Measurements from ENCODE around the gene PLP1.
A peak's percentile ranks its signal among the peaks of the same experiment; 100 is the strongest.

The PLP1 gene

DNA sequence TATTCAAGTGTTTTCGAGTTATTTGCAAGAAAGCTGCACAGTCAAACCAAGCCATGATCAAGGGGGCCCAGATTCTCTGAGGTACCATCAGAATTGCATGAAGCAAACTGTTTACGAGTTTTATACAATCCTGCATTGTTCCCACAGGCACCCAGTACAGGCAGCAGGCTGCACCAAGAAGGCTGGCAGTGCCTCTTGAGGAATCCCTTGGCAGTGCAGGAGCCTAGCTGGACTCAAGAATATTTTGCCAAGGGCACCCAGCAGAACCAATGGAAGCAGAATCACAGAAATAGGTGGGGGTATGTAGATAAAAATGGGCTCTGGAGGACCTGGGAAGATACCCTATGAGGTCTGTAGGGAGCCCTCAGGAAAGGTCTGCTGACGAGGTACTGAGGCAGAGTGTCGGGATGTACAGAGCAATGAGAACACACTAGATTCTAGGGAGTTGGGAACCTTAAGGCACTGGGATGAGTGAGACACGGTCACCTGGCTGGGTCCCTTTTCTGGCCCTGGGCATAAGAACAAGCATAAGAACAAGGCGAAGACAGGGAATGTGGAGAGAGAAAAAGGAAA, 2.5 kb upstream of the PLP1 start:
- peak; percentile 8 for DNase-seq
- TF ChIP-seq, protein P1, sequence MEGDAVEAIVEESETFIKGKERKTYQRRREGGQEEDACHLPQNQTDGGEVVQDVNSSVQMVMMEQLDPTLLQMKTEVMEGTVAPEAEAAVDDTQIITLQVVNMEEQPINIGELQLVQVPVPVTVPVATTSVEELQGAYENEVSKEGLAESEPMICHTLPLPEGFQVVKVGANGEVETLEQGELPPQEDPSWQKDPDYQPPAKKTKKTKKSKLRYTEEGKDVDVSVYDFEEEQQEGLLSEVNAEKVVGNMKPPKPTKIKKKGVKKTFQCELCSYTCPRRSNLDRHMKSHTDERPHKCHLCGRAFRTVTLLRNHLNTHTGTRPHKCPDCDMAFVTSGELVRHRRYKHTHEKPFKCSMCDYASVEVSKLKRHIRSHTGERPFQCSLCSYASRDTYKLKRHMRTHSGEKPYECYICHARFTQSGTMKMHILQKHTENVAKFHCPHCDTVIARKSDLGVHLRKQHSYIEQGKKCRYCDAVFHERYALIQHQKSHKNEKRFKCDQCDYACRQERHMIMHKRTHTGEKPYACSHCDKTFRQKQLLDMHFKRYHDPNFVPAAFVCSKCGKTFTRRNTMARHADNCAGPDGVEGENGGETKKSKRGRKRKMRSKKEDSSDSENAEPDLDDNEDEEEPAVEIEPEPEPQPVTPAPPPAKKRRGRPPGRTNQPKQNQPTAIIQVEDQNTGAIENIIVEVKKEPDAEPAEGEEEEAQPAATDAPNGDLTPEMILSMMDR (IDR thresholded peaks at IDR 0.05; ENCODE audit: low read depth, low read length) = peak; percentile 17; the same call in 1 of the 2 replicates

DNA sequence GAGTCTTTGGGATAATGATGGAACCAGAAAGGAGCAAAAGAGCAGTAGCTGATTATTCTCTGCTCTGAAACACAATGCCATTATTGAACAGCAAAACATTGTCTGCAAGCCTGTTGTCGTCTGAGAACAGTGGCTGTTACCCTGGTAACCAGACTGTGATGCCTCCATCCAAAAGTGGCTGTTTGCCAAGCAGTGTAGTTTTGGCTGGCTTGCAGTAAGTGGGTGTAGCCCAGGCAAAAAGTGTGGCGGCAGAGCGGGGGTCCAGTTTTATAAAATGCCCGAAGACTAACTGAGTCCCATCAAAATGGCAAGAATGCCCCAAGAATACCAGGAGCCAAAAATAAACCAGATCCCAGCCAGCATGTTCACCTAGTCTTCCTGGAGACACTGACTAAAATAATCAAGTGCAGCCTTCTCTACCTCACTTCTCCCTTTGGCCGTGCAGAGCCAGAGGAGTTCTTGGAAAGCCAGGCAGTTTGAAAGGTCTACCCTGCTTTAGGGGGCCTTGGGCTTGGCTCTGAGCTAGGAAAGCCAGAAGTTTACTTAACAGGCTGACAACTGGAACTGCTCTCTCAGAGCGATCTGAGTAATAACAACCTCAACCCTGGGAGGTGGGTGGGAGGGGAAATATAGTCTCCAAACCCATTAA, 2.6 kb downstream of the PLP1 start:
- TF ChIP-seq, protein P1 (IDR thresholded peaks at IDR 0.05; ENCODE audit: low read depth, low read length) = no peak

More for the DNA sequence above, 2.5 kb upstream of the PLP1 start:
- Histone ChIP-seq H3K27me3 (ENCODE audit: insufficient read depth, low read depth, severe bottlenecking) (peaks cover 69% of the 10 kb centered on the region), H3K4me3 (ENCODE audit: low read depth, low read length) (no peak overlapping the region), H3K9me3 (ENCODE audit: severe bottlenecking) (no peaks in the 10 kb centered on the region), H3K27ac (no peak overlapping the region), H3K36me3 (no peaks in the 10 kb centered on the region)

DNA sequence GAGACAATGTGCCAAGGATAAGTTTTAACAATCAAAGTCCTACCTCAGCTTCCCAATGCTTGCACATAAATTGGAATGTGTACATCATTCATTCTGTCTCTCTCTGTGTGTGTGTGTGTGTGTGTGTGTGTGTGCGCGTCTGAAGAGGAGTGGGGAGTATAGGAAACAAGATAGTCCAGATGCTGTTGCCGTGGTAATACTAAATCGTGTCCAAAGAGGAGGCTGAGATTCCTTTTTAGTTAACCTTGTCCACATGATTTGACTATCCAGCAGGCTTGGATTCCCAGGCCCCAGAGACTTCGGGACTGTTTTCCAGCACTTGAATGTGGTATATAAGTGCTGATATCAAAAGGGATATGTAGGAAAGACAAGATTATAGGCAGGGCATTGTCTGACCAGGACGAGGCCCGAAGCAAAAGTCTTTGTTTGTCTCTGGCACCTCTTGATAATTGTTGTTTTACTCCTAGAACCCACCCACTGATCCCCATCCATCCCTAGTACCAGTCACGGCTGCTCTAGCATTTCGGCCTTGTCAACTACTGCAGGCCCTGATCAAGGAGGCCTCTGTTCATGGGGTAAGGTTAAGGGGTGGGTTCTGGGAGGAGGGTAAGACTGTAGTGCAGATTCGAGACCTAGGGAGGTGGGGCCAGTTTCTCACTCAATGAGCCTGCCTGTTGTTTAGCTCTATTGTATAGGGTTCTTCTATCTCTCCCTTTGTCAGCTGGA, 3.9 kb downstream of the PLP1 start:
- DNase-seq = no peak
- no peaks in the 10 kb centered on the region for H3K9me3 ChIP-seq (ENCODE audit: severe bottlenecking)
- no peaks in the 10 kb centered on the region for H3K36me3 ChIP-seq
- no peak overlapping the region for H3K4me3 ChIP-seq (ENCODE audit: low read depth, low read length)
- peaks cover 65% of the 10 kb centered on the region for H3K27me3 ChIP-seq (ENCODE audit: insufficient read depth, low read depth, severe bottlenecking)
- TF ChIP-seq, protein P1 (IDR thresholded peaks at IDR 0.05; ENCODE audit: low read depth, low read length) = no peak
- no peak overlapping the region for H3K27ac ChIP-seq

More for the DNA sequence above, 2.6 kb downstream of the PLP1 start:
- H3K4me3 ChIP-seq (ENCODE audit: low read depth, low read length) = no peak overlapping the region
- no peaks in the 10 kb centered on the region for H3K36me3 ChIP-seq
- H3K27ac ChIP-seq = no peak overlapping the region
- H3K27me3 ChIP-seq (ENCODE audit: insufficient read depth, low read depth, severe bottlenecking) = peaks cover 66% of the 10 kb centered on the region
- no peaks in the 10 kb centered on the region for H3K9me3 ChIP-seq (ENCODE audit: severe bottlenecking)
- no peak for DNase-seq

DNA sequence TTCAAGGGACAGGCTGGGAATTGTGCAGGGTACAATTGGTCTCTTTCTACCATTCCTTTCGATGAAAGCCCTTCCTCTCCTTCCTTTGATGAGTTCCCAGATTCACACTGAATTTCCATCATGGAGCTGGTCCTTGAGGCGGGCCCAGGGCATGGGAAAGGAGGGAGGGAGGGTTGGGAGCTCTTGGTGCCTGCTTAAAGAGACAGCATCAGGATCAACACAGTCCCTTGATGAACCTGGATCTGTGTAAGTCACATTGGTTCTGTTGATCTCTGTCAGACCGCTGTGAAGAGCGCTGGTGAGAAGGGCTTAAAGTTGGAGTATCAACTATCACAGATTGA, 4.4 kb downstream of the PLP1 start:
- TF ChIP-seq, protein P1 (IDR thresholded peaks at IDR 0.05; ENCODE audit: low read depth, low read length) = no peak
- no peaks in the 10 kb centered on the region for H3K36me3 ChIP-seq
- no peak overlapping the region for H3K27ac ChIP-seq

DNA sequence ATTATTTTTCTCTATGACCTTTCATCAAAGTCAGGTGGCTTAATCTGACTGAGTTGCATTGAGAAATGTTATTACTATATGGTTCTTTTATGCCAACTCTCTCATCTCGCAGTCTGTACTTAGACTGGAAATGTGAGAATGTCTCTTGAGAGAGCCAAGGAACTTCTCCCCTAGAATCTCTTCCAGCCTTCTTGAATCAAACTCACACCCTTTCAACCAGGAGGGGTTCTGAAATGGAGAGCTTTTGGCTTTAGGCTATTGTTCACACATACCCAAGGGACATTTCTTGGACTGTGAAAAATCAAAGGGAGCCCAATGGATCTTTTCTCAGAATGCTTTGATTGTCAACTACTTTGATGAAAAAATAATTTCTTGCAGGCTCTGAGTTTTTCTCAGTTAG, 5.1 kb downstream of the PLP1 start:
- no peak for DNase-seq
- peaks cover 65% of the 10 kb centered on the region for H3K27me3 ChIP-seq (ENCODE audit: insufficient read depth, low read depth, severe bottlenecking)
- TF ChIP-seq, protein P1 (IDR thresholded peaks at IDR 0.05; ENCODE audit: low read depth, low read length) = no peak
- no peak overlapping the region for H3K4me3 ChIP-seq (ENCODE audit: low read depth, low read length)
- no peaks in the 10 kb centered on the region for H3K9me3 ChIP-seq (ENCODE audit: severe bottlenecking)
- no peaks in the 10 kb centered on the region for H3K36me3 ChIP-seq
- H3K27ac ChIP-seq = no peak overlapping the region

More for the DNA sequence above, 4.4 kb downstream of the PLP1 start:
- H3K9me3 ChIP-seq (ENCODE audit: severe bottlenecking) = no peaks in the 10 kb centered on the region
- no peak for DNase-seq
- H3K4me3 ChIP-seq (ENCODE audit: low read depth, low read length) = no peak overlapping the region
- H3K27me3 ChIP-seq (ENCODE audit: insufficient read depth, low read depth, severe bottlenecking) = peaks cover 65% of the 10 kb centered on the region
